CD14-positive monocyte (primary cell): ENCODE data around the gene GNAT1. TPM values are rescaled to one million over a fixed set of nuclear protein-coding genes. Genes with fewer than 3 reads are reported as not detected.
A peak's percentile ranks its signal among the peaks of the same experiment; 100 is the strongest.

Experiments used
- DNase-seq, 3 donors: peaks; one replicate each; pipeline ENCODE4 v3.0.0-alpha.2; 2011 to 2022
- H2AFZ ChIP-seq: 2 replicates; pipeline ENCODE4 v1.6.0; 2012; ENCODE audit warnings: mild to moderate bottlenecking, low read depth, low read length, inconsistent platforms; ENCODE audit not compliant: insufficient read depth, poor library complexity, severe bottlenecking
- H3K27ac ChIP-seq, 2 donors: 1 replicate in 1 of 2; 2 replicates in 1 of 2; pipeline ENCODE4 v1.5.1; 2012 to 2013; ENCODE audit warnings: low read length in 2 of 2, control low read depth in 1 of 2, inconsistent platforms in 1 of 2, low read depth in 1 of 2, mild to moderate bottlenecking in 1 of 2
- H3K27me3 ChIP-seq, 2 donors: one replicate each; pipeline versions ENCODE4 v1.6.0 to v1.6.1; 2011 to 2013; ENCODE audit warnings: low read length in 2 of 2; ENCODE audit not compliant: control insufficient read depth in 2 of 2, insufficient read depth in 2 of 2
- H3K36me3 ChIP-seq, 2 donors: replicated peaks in 1 of 2; 1 replicate in 1 of 2; 2 replicates in 1 of 2; pipeline versions ENCODE4 v1.5.1 to v1.6.1; 2012 to 2013; ENCODE audit warnings: low read length in 2 of 2, control low read depth in 1 of 2, inconsistent platforms in 1 of 2, mild to moderate bottlenecking in 1 of 2; ENCODE audit not compliant: insufficient read depth in 2 of 2, control insufficient read depth in 1 of 2
- H3K4me1 ChIP-seq, 2 donors: 1 replicate in 1 of 2; 2 replicates in 1 of 2; pipeline versions ENCODE4 v1.5.1 to v1.6.1; 2012 to 2013; ENCODE audit warnings: low read length in 2 of 2, control low read depth in 1 of 2, inconsistent platforms in 1 of 2, mild to moderate bottlenecking in 1 of 2, moderate library complexity in 1 of 2; ENCODE audit not compliant: insufficient read depth in 2 of 2, control insufficient read depth in 1 of 2
- H3K4me2 ChIP-seq: replicated peaks from 2 replicates; pipeline ENCODE3; 2012; ENCODE audit warnings: low read length, moderate library complexity, mild to moderate bottlenecking; ENCODE audit not compliant: poor library complexity, severe bottlenecking; ENCODE audit errors: extremely low read depth
- H3K4me3 ChIP-seq, 3 experiments: fragments of 200-600 bp in 1 of 3; sonication (generic) in 1 of 3; replicated peaks in 1 of 3; 1 replicate in 2 of 3; 2 replicates in 1 of 3; pipeline ENCODE4 v1.5.1; 2011 to 2013; ENCODE audit warnings: low read length in 3 of 3, mild to moderate bottlenecking in 3 of 3, control low read depth in 2 of 3, low read depth in 2 of 3, inconsistent platforms in 1 of 3, moderate library complexity in 1 of 3
- H3K79me2 ChIP-seq: 2 replicates; pipeline ENCODE4 v1.6.0; 2012; ENCODE audit warnings: mild to moderate bottlenecking, control low read depth, inconsistent platforms, low read length, moderate library complexity; ENCODE audit not compliant: insufficient read depth
- H3K9ac ChIP-seq: 2 replicates; pipeline ENCODE4 v1.6.0; 2017; ENCODE audit warnings: low read length, mild to moderate bottlenecking; ENCODE audit not compliant: insufficient read depth, poor library complexity, severe bottlenecking
- H3K9me3 ChIP-seq, 2 donors: replicated peaks in 1 of 2; 1 replicate in 1 of 2; 2 replicates in 1 of 2; pipeline versions ENCODE4 v1.5.1 to v1.6.1; 2012 to 2013; ENCODE audit warnings: low read length in 2 of 2, control low read depth in 1 of 2; ENCODE audit not compliant: control insufficient read depth in 1 of 2, insufficient read depth in 1 of 2
- H4K20me1 ChIP-seq: 2 replicates; pipeline ENCODE4 v1.6.0; 2012; ENCODE audit warnings: mild to moderate bottlenecking, low read length, control low read depth, moderate library complexity; ENCODE audit not compliant: insufficient read depth
- H3K27ac Mint-ChIP-seq, 7 donors: one replicate each; pipeline ENCODE4 v1.8.0; 2020; ENCODE audit warnings: mild to moderate bottlenecking in 7 of 7, mixed read lengths in 7 of 7, moderate library complexity in 6 of 7, inconsistent platforms in 2 of 7
- H3K27me3 Mint-ChIP-seq, 3 donors: one replicate each; pipeline ENCODE4 v1.8.0; 2021 to 2022; ENCODE audit warnings: low read depth in 3 of 3, mild to moderate bottlenecking in 3 of 3, mixed read lengths in 3 of 3, moderate library complexity in 3 of 3, inconsistent platforms in 1 of 3
- H3K36me3 Mint-ChIP-seq, 2 donors: one replicate each; pipeline ENCODE4 v1.8.0; 2020; ENCODE audit warnings: mixed read lengths in 2 of 2, inconsistent platforms in 1 of 2, mild to moderate bottlenecking in 1 of 2
- H3K4me1 Mint-ChIP-seq: one replicate; pipeline ENCODE4 v1.8.0; 2020; ENCODE audit warnings: mild to moderate bottlenecking, mixed read lengths
- H3K4me3 Mint-ChIP-seq, 2 donors: one replicate each; pipeline ENCODE4 v1.8.0; 2020; ENCODE audit warnings: mild to moderate bottlenecking in 2 of 2, mixed read lengths in 2 of 2, moderate library complexity in 1 of 2
- H3K9me3 Mint-ChIP-seq, 7 donors: one replicate each; pipeline ENCODE4 v1.8.0; 2020 to 2022; ENCODE audit warnings: mixed read lengths in 7 of 7, mild to moderate bottlenecking in 6 of 7, moderate library complexity in 6 of 7, inconsistent platforms in 2 of 7
- CTCF ChIP-seq: fragments of 200-600 bp; IDR thresholded peaks from one replicate; pipeline ENCODE4 v1.8.0; 2022; ENCODE audit warnings: antibody characterized with exemption, mild to moderate bottlenecking
- WGBS: methylation state at CpG from one replicate; pipeline ENCODE4 v1.1.5; 2013; ENCODE audit warnings: missing lambda C conversion rate; ENCODE audit not compliant: insufficient coverage; 5-methylcytosine and 5-hydroxymethylcytosine counted together
- intact Hi-C, 2 donors: fragments of 100-400 bp; cut with micrococcal nuclease; formaldehyde crosslinking; loops; one replicate each; pipeline versions ENCODE4 v1.15.0 to v1.15.1; 2023
- polyA plus RNA-seq, 3 donors: library from polyadenylated mRNA; depleted of rRNA in 1 of 3; unstranded in 2 of 3; stranded (reverse) in 1 of 3; fragments of 300-500 nt in 2 of 3; fragments of >200 nt in 1 of 3; fragmentation: Illumina TruSeq in 2 of 3; gene quantifications; 1 replicate in 2 of 3; 2 replicates in 1 of 3; pipeline ENCODE4 v1.2.3, GENCODE V29; 2012 to 2021

Gene GNAT1
- polyA plus RNA-seq, 3 donors: not detected

- H3K36me3 Mint-ChIP-seq: no peaks in the 10 kb centered on the region
- intact Hi-C loops: no loop called here
- WGBS: 64% methylated on average over 12 of the region's 14 CpGs
- no peak for TF ChIP-seq CTCF
- peak overlapping the region in 1 of 2 donors; percentile 85 for H3K4me3 Mint-ChIP-seq
- peaks cover 25 to 37% of the 10 kb centered on the region in 2 donors for H3K4me1 ChIP-seq
- no peak for DNase-seq
- H2AFZ ChIP-seq: no peak overlapping the region
- H3K4me3 ChIP-seq: peak overlapping the region in 1 of 3 experiments; percentile 28
- no peaks in the 10 kb centered on the region for H3K79me2 ChIP-seq
- peaks cover 15 to 40% of the 10 kb centered on the region in 2 donors for H3K27me3 ChIP-seq
- H3K36me3 ChIP-seq: no peaks in the 10 kb centered on the region
- H3K4me2 ChIP-seq: peak overlapping the region; percentile 33
- peaks cover 0 to 10% of the 10 kb centered on the region in 2 donors for H3K9me3 ChIP-seq
- peaks cover 47 to 57% (median 51%) of the 10 kb centered on the region in 3 donors for H3K27me3 Mint-ChIP-seq
- peaks cover 27% of the 10 kb centered on the region for H3K4me1 Mint-ChIP-seq
- no peak overlapping the region for H3K9ac ChIP-seq
- no peaks in the 10 kb centered on the region for H4K20me1 ChIP-seq
- H3K27ac ChIP-seq: no peak overlapping the region
- H3K27ac Mint-ChIP-seq: peak overlapping the region in 2 of 7 donors; percentile 54 to 63
- peaks cover 0 to 11% (median 5%) of the 10 kb centered on the region in 7 donors for H3K9me3 Mint-ChIP-seq
Observed at GRCh38 chr3:50194903-50195500, 3.6 kb downstream of the GNAT1 start.

GRCh38 chr3:50195501-50196252 is 4.3 kb downstream of the GNAT1 start:
- no peak overlapping the region for H3K4me2 ChIP-seq
- intact Hi-C loops: loop anchor here in 1 of 2 donors (2.0 kb wide), 1 partner anchor 31 kb away; no protein-coding TSS in a partner anchor
- Mint-ChIP-seq H3K36me3 (no peaks in the 10 kb centered on the region), H3K4me3 (peak overlapping the region in 1 of 2 donors; percentile 51), H3K9me3 (peaks cover 0 to 11% (median 5%) of the 10 kb centered on the region in 7 donors), H3K27me3 (peaks cover 48 to 58% (median 51%) of the 10 kb centered on the region in 3 donors), H3K27ac (peak overlapping the region in 1 of 7 donors; percentile 54), H3K4me1 (peaks cover 22% of the 10 kb centered on the region)
- peaks cover 0 to 10% of the 10 kb centered on the region in 2 donors for H3K9me3 ChIP-seq
- no peaks in the 10 kb centered on the region for H3K36me3 ChIP-seq
- H2AFZ ChIP-seq: no peak overlapping the region
- no peak overlapping the region for H3K9ac ChIP-seq
- H3K27ac ChIP-seq: no peak overlapping the region
- no peaks in the 10 kb centered on the region for H3K79me2 ChIP-seq
- DNase-seq: no peak
- peaks cover 19 to 30% of the 10 kb centered on the region in 2 donors for H3K4me1 ChIP-seq
- H3K4me3 ChIP-seq: no peak overlapping the region
- H3K27me3 ChIP-seq: peaks cover 15 to 40% of the 10 kb centered on the region in 2 donors
- no peak for TF ChIP-seq CTCF
- no peaks in the 10 kb centered on the region for H4K20me1 ChIP-seq
- 73% methylated on average over 4 of the region's 4 CpGs for whole genome bisulfite sequencing
